ENCODE measurements around the gene SMAD3.

DNA sequence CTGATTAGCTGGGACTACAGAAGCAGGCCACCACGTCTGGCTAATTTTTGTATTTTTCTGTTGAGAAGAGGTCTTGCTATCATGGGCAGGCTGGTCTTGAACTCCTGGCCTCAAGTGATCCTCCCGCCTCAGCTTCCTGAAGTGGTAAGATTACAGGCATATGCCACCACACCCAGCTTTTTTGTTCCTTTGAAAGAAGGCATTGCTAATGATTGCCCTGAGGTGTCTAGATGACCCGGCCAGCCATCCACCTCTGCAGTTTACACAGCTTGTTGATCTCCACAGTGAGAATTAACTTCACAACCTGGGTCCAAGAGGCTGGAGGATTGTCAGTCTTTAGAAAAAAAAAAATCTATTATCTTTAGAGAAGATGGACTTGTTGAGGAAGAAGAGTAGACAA, 58.7 kb downstream of the SMAD3 start:
- TF ChIP-seq, protein P1, sequence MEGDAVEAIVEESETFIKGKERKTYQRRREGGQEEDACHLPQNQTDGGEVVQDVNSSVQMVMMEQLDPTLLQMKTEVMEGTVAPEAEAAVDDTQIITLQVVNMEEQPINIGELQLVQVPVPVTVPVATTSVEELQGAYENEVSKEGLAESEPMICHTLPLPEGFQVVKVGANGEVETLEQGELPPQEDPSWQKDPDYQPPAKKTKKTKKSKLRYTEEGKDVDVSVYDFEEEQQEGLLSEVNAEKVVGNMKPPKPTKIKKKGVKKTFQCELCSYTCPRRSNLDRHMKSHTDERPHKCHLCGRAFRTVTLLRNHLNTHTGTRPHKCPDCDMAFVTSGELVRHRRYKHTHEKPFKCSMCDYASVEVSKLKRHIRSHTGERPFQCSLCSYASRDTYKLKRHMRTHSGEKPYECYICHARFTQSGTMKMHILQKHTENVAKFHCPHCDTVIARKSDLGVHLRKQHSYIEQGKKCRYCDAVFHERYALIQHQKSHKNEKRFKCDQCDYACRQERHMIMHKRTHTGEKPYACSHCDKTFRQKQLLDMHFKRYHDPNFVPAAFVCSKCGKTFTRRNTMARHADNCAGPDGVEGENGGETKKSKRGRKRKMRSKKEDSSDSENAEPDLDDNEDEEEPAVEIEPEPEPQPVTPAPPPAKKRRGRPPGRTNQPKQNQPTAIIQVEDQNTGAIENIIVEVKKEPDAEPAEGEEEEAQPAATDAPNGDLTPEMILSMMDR (conservative IDR thresholded peaks at IDR 0.05; ENCODE audit: low read depth, low read length), result no peak
- no peak for TF ChIP-seq POLR2A (IDR thresholded peaks at IDR 0.05; ENCODE audit: low read depth, low read length)
- no peak for TF ChIP-seq MXI1 (IDR thresholded peaks at IDR 0.05; ENCODE audit: borderline replicate concordance, low read depth, low read length)
- TF ChIP-seq, protein P2, sequence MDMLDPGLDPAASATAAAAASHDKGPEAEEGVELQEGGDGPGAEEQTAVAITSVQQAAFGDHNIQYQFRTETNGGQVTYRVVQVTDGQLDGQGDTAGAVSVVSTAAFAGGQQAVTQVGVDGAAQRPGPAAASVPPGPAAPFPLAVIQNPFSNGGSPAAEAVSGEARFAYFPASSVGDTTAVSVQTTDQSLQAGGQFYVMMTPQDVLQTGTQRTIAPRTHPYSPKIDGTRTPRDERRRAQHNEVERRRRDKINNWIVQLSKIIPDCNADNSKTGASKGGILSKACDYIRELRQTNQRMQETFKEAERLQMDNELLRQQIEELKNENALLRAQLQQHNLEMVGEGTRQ (IDR thresholded peaks at IDR 0.05; ENCODE audit: low read depth, low read length), result no peak
- no peak for TF ChIP-seq SMC3 (IDR thresholded peaks at IDR 0.05; ENCODE audit: low read depth, low read length)
- no peak for TF ChIP-seq RAD21 (IDR thresholded peaks at IDR 0.05; ENCODE audit: low read length)
- no peak for TF ChIP-seq CEBPB (IDR thresholded peaks at IDR 0.05; ENCODE audit: low read depth, low read length)
- TF ChIP-seq BHLHE40 (IDR thresholded peaks at IDR 0.05; ENCODE audit: low read depth, low read length), result no peak
- no peak for TF ChIP-seq RCOR1 (IDR thresholded peaks at IDR 0.05; ENCODE audit: insufficient replicate concordance, low read length)
- TF ChIP-seq, protein P3, sequence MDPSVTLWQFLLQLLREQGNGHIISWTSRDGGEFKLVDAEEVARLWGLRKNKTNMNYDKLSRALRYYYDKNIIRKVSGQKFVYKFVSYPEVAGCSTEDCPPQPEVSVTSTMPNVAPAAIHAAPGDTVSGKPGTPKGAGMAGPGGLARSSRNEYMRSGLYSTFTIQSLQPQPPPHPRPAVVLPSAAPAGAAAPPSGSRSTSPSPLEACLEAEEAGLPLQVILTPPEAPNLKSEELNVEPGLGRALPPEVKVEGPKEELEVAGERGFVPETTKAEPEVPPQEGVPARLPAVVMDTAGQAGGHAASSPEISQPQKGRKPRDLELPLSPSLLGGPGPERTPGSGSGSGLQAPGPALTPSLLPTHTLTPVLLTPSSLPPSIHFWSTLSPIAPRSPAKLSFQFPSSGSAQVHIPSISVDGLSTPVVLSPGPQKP (IDR thresholded peaks at IDR 0.05; ENCODE audit: borderline replicate concordance, low read depth, low read length), result no peak
- no peak for TF ChIP-seq MAFK (IDR thresholded peaks at IDR 0.05; ENCODE audit: low read depth, low read length)
- TF ChIP-seq RFX5 (IDR thresholded peaks at IDR 0.05; ENCODE audit: low read depth, low read length), result no peak
- TF ChIP-seq NFE2L2 (IDR thresholded peaks at IDR 0.05; ENCODE audit: low read depth, low read length), result no peak
